Mesendoderm (in vitro differentiated cells): ENCODE measurements around the gene DDX50.
A peak's percentile ranks its signal among the peaks of the same experiment; 100 is the strongest.
"Not testable (repeated sequence)": the region's sequence is repeated elsewhere in the genome, so short reads cannot be mapped to it uniquely, and the experiment has no call there.

ENCODE experiments used
- DNase-seq: peaks from one replicate; pipeline ENCODE4 v3.0.0; 2013
- H2AK5ac ChIP-seq: 2 replicates; pipeline ENCODE4 v1.6.1; 2013; ENCODE audit warnings: low read length, inconsistent platforms
- H2BK120ac ChIP-seq: 2 replicates; pipeline ENCODE4 v1.6.1; 2013; ENCODE audit warnings: low read depth, mild to moderate bottlenecking, low read length, moderate library complexity, mixed read lengths
- H2BK15ac ChIP-seq: replicated peaks from 2 replicates; pipeline ENCODE4 v1.6.1; 2013; ENCODE audit warnings: low read depth, mild to moderate bottlenecking, moderate library complexity
- H2BK5ac ChIP-seq: 2 replicates; pipeline ENCODE4 v1.6.1; 2013; ENCODE audit warnings: low read length, inconsistent platforms
- H3K18ac ChIP-seq: 2 replicates; pipeline ENCODE4 v1.6.1; 2013; ENCODE audit warnings: mild to moderate bottlenecking, low read length, mixed read lengths
- H3K23ac ChIP-seq: one replicate; pipeline ENCODE4 v1.6.1; 2013; ENCODE audit warnings: low read length
- H3K27ac ChIP-seq: 2 replicates; pipeline ENCODE4 v1.5.1; 2013; ENCODE audit warnings: low read depth, mild to moderate bottlenecking, inconsistent platforms, low read length, moderate library complexity
- H3K27me3 ChIP-seq: 2 replicates; pipeline ENCODE4 v1.6.1; 2013; ENCODE audit warnings: low read length, control low read depth, mild to moderate bottlenecking, inconsistent platforms; ENCODE audit not compliant: insufficient read depth, poor library complexity
- H3K36me3 ChIP-seq: 2 replicates; pipeline ENCODE4 v1.6.1; 2013; ENCODE audit warnings: low read length, inconsistent platforms; ENCODE audit not compliant: control insufficient read depth, insufficient read depth
- H3K4ac ChIP-seq: one replicate; pipeline ENCODE4 v1.6.1; 2013; ENCODE audit warnings: low read depth, mild to moderate bottlenecking, low read length, moderate library complexity
- H3K4me1 ChIP-seq: 2 replicates; pipeline ENCODE4 v1.6.1; 2013; ENCODE audit warnings: low read depth, low read length, inconsistent platforms; ENCODE audit not compliant: control insufficient read depth
- H3K4me2 ChIP-seq: 2 replicates; pipeline ENCODE4 v1.6.1; 2013; ENCODE audit warnings: low read length
- H3K4me3 ChIP-seq: 2 replicates; pipeline ENCODE4 v1.5.1; 2013; ENCODE audit warnings: mild to moderate bottlenecking, low read length
- H3K56ac ChIP-seq: one replicate; pipeline ENCODE4 v1.6.1; 2013; ENCODE audit warnings: low read length
- H3K79me1 ChIP-seq: 2 replicates; pipeline ENCODE4 v1.6.1; 2013; ENCODE audit warnings: low read length, inconsistent platforms
- H3K79me2 ChIP-seq: 2 replicates; pipeline ENCODE4 v1.6.1; 2013; ENCODE audit warnings: mild to moderate bottlenecking, low read length; ENCODE audit not compliant: control insufficient read depth, insufficient read depth
- H3K9ac ChIP-seq: 2 replicates; pipeline ENCODE4 v1.6.1; 2013; ENCODE audit warnings: low read length, inconsistent platforms
- H4K5ac ChIP-seq: one replicate; pipeline ENCODE4 v1.6.1; 2013; ENCODE audit warnings: low read length
- H4K8ac ChIP-seq: one replicate; pipeline ENCODE4 v1.6.1; 2013; ENCODE audit warnings: low read depth, mild to moderate bottlenecking, control low read depth, low read length, moderate library complexity
- WGBS: extraction: QIAGEN DNeasy Blood & Tissue Kit; methylation state at CpG from one replicate; pipeline ENCODE4 v1.1.7; 2013; ENCODE audit warnings: low lambda C conversion rate, missing lambda C conversion rate; ENCODE audit not compliant: insufficient coverage; ENCODE audit errors: extremely low coverage; 5-methylcytosine and 5-hydroxymethylcytosine counted together

Gene DDX50

DNA sequence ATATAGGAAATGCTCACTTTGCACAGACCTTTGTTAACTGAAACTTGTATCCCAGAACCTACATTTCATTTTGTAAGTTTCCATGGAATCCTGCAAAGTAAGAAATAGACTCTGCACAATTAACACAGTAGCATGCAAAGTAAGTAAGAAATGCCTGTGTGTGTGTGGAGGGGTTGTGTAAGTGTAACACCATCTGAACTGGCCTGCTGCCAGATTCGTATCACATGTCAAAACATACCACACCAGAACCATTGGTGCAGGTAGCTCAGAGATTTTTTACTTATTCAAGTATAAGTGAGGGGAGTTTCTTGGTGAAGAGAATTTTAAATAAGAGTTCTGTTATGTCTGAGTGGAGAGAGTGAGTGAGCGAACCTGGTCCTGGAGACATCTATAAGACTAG is 37.0 kb downstream of the DDX50 start:
- H3K4me2 ChIP-seq: no peak overlapping the region

GRCh38 chr10:68938884-68939283 is 37.8 kb downstream of the DDX50 start:
- peaks cover 1% of the 10 kb centered on the region for H3K36me3 ChIP-seq
- H2AK5ac ChIP-seq: no peak overlapping the region
- H3K56ac ChIP-seq: no peak overlapping the region
- H3K4me2 ChIP-seq: no peak overlapping the region
- no peak overlapping the region for H3K27ac ChIP-seq
- H2BK15ac ChIP-seq: no peak overlapping the region
- no peaks in the 10 kb centered on the region for H3K4me1 ChIP-seq
- H2BK5ac ChIP-seq: no peak overlapping the region
- H3K79me1 ChIP-seq: no peaks in the 10 kb centered on the region
- H3K23ac ChIP-seq: no peak overlapping the region
- H3K4ac ChIP-seq: no peak overlapping the region
- no peak overlapping the region for H3K9ac ChIP-seq
- no peak overlapping the region for H3K18ac ChIP-seq
- H4K5ac ChIP-seq: no peak overlapping the region
- DNase-seq: no peak
- no peaks in the 10 kb centered on the region for H3K79me2 ChIP-seq
- WGBS: no CpG with 5 or more reads among the region's 2 CpGs
- H4K8ac ChIP-seq: no peak overlapping the region
- no peaks in the 10 kb centered on the region for H3K27me3 ChIP-seq
- H2BK120ac ChIP-seq: no peak overlapping the region
- no peak overlapping the region for H3K4me3 ChIP-seq

More for the DNA sequence above, 37.0 kb downstream of the DDX50 start:
- H3K27me3 ChIP-seq: no peaks in the 10 kb centered on the region
- no peak overlapping the region for H3K4ac ChIP-seq
- H3K23ac ChIP-seq: no peak overlapping the region
- no peak overlapping the region for H2BK5ac ChIP-seq
- H3K79me2 ChIP-seq: no peaks in the 10 kb centered on the region
- H3K36me3 ChIP-seq: peaks cover 1% of the 10 kb centered on the region
- no peak overlapping the region for H3K18ac ChIP-seq
- H2BK120ac ChIP-seq: no peak overlapping the region
- H4K5ac ChIP-seq: no peak overlapping the region
- H2AK5ac ChIP-seq: no peak overlapping the region
- H3K56ac ChIP-seq: no peak overlapping the region
- H4K8ac ChIP-seq: no peak overlapping the region
- H3K27ac ChIP-seq: no peak overlapping the region
- WGBS: no CpG with 5 or more reads among the region's 2 CpGs
- no peak overlapping the region for H2BK15ac ChIP-seq
- H3K4me3 ChIP-seq: no peak overlapping the region
- no peaks in the 10 kb centered on the region for H3K79me1 ChIP-seq
- DNase-seq: no peak
- H3K4me1 ChIP-seq: no peaks in the 10 kb centered on the region
- no peak overlapping the region for H3K9ac ChIP-seq

GRCh38 chr10:68940917-68941316 is 39.8 kb downstream of the DDX50 start:
- H3K79me2 ChIP-seq, H2BK120ac ChIP-seq, H2BK15ac ChIP-seq, H3K36me3 ChIP-seq, H3K23ac ChIP-seq, H4K5ac ChIP-seq, H2AK5ac ChIP-seq, H4K8ac ChIP-seq, H3K18ac ChIP-seq, H3K9ac ChIP-seq, H3K27me3 ChIP-seq, H3K27ac ChIP-seq, H3K4ac ChIP-seq, H3K4me1 ChIP-seq, H3K79me1 ChIP-seq, H2BK5ac ChIP-seq, DNase-seq, H3K4me2 ChIP-seq, H3K56ac ChIP-seq, H3K4me3 ChIP-seq: not testable (repeated sequence)

- H3K36me3 ChIP-seq: peaks cover 2% of the 10 kb centered on the region
- H3K79me2 ChIP-seq: no peaks in the 10 kb centered on the region
- no peak overlapping the region for H3K18ac ChIP-seq
- H2BK120ac ChIP-seq: no peak overlapping the region
- no peaks in the 10 kb centered on the region for H3K4me1 ChIP-seq
- H3K56ac ChIP-seq: no peak overlapping the region
- H3K4ac ChIP-seq: no peak overlapping the region
- no peak overlapping the region for H3K4me3 ChIP-seq
- no peak overlapping the region for H3K4me2 ChIP-seq
- H2AK5ac ChIP-seq: no peak overlapping the region
- no peak for DNase-seq
- H2BK15ac ChIP-seq: no peak overlapping the region
- no peaks in the 10 kb centered on the region for H3K27me3 ChIP-seq
- no peak overlapping the region for H2BK5ac ChIP-seq
- no peaks in the 10 kb centered on the region for H3K79me1 ChIP-seq
- no peak overlapping the region for H3K9ac ChIP-seq
- H4K5ac ChIP-seq: no peak overlapping the region
- WGBS: no CpG with 5 or more reads among the region's 3 CpGs
- no peak overlapping the region for H3K27ac ChIP-seq
- H4K8ac ChIP-seq: no peak overlapping the region
- no peak overlapping the region for H3K23ac ChIP-seq
Observed at GRCh38 chr10:68950598-68950997, 49.5 kb downstream of the DDX50 start.

DNA sequence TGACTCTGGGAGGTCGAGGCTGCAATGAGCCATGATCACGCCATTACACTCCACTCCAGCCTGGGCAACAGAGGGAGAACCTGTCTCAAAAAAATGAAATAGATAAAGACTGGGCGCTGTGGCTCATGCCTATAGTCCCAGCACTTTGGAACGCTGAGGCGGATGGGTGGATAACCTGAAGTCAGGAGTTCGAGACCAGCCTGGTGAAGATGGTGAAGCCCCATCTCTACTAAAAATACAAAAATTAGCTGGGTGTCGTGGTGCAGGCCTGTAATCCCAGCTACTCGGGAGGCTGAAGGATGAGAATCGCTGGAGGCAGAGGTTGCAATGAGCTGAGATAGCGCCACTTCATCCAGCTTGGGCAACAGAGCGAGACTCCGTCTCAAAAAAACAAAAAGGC is 53.8 kb downstream of the DDX50 start:
- H3K4ac ChIP-seq: no peak overlapping the region
- H3K4me3 ChIP-seq: no peak overlapping the region

GRCh38 chr10:68955355-68955831 is 54.3 kb downstream of the DDX50 start:
- Histone ChIP-seq H3K4ac (peak overlapping the region; percentile 92), H4K5ac (peak overlapping the region; percentile 91), H3K56ac (peak overlapping the region; percentile 97), H3K23ac (no peak overlapping the region), H4K8ac (no peak overlapping the region), H3K9ac (peak overlapping the region; percentile 94), H3K27me3 (no peaks in the 10 kb centered on the region), H3K4me2 (peak overlapping the region; percentile 94), H2BK15ac (no peak overlapping the region), H2BK5ac (peak overlapping the region; percentile 73), H2BK120ac (no peak overlapping the region), H3K27ac (peak overlapping the region; percentile 73), H3K4me1 (peaks cover 2% of the 10 kb centered on the region), H3K36me3 (no peaks in the 10 kb centered on the region), H2AK5ac (peak overlapping the region; percentile 18), H3K79me2 (peaks cover 36% of the 10 kb centered on the region), H3K79me1 (no peaks in the 10 kb centered on the region), H3K18ac (peak overlapping the region; percentile 29), H3K4me3 (peak overlapping the region; percentile 94)
- no CpG with 5 or more reads among the region's 16 CpGs for WGBS
- DNase-seq: no peak

More for the DNA sequence above, 53.8 kb downstream of the DDX50 start:
- Histone ChIP-seq H3K9ac (peak overlapping the region; percentile 44), H2AK5ac (no peak overlapping the region), H3K27me3 (no peaks in the 10 kb centered on the region), H3K4me1 (peaks cover 2% of the 10 kb centered on the region), H3K56ac (peak overlapping the region; percentile 56), H3K18ac (no peak overlapping the region), H3K27ac (no peak overlapping the region), H3K4me2 (no peak overlapping the region), H3K36me3 (no peaks in the 10 kb centered on the region), H3K23ac (no peak overlapping the region), H4K5ac (no peak overlapping the region), H2BK15ac (no peak overlapping the region), H2BK120ac (no peak overlapping the region), H3K79me1 (no peaks in the 10 kb centered on the region), H3K79me2 (peaks cover 33% of the 10 kb centered on the region), H2BK5ac (no peak overlapping the region), H4K8ac (no peak overlapping the region)
- no CpG with 5 or more reads among the region's 12 CpGs for WGBS
- no peak for DNase-seq
